NCI-H446 (cell line): ENCODE measurements around the gene SNAP29.
"Not testable (repeated sequence)": the region's sequence is repeated elsewhere in the genome, so short reads cannot be mapped to it uniquely, and the experiment has no call there.

ENCODE experiments used
- DNase-seq, 2 experiments: peaks; one replicate each; lab custom pipeline; 2025; lab: John Stamatoyannopoulos, UW

The SNAP29 gene

GRCh38 chr22:20901093-20902033 lies 42.6 kb downstream of the SNAP29 start:
- DNase-seq: not testable (repeated sequence)

GRCh38 chr22:20903093-20903492 lies 44.3 kb downstream of the SNAP29 start:
- DNase-seq: no peak

GRCh38 chr22:20904008-20904979 lies 45.5 kb downstream of the SNAP29 start:
- DNase-seq: no peak

GRCh38 chr22:20904980-20905355 lies 46.2 kb downstream of the SNAP29 start:
- no peak for DNase-seq

- DNase-seq: peak in 1 of 2 experiments; percentile 49
These were observed 46.9 kb downstream of the SNAP29 start for GRCh38 chr22:20905415-20906386.

GRCh38 chr22:20906387-20906767 lies 47.6 kb downstream of the SNAP29 start:
- DNase-seq: no peak

- DNase-seq: not testable (repeated sequence)
These were observed 49.9 kb downstream of the SNAP29 start for GRCh38 chr22:20908717-20909116.

GRCh38 chr22:20909543-20910303 lies 50.9 kb downstream of the SNAP29 start:
- DNase-seq: no peak

GRCh38 chr22:20912494-20912893 lies 53.7 kb downstream of the SNAP29 start:
- no peak for DNase-seq

- peak; percentile 98 to 100 for DNase-seq
These were observed 58.4 kb downstream of the SNAP29 start, which contains the start of gene CRKL for GRCh38 chr22:20916916-20917810. CRKL (plus strand) TSS chr22:20917407; CDS start chr22:20917935, 528 bp downstream.

- no peak for DNase-seq
These were observed 59.9 kb downstream of the SNAP29 start for GRCh38 chr22:20918663-20919218.

GRCh38 chr22:20919718-20920117 lies 60.9 kb downstream of the SNAP29 start:
- DNase-seq: no peak

GRCh38 chr22:20920881-20921203 lies 62.0 kb downstream of the SNAP29 start:
- no peak for DNase-seq

- DNase-seq: no peak
These were observed 63.4 kb downstream of the SNAP29 start for GRCh38 chr22:20922141-20922751.

GRCh38 chr22:20926243-20926642 lies 67.4 kb downstream of the SNAP29 start:
- no peak for DNase-seq

- no peak for DNase-seq
These were observed 69.2 kb downstream of the SNAP29 start for GRCh38 chr22:20927940-20928572.

- no peak for DNase-seq
These were observed 69.8 kb downstream of the SNAP29 start for GRCh38 chr22:20928573-20928967.

- no peak for DNase-seq
These were observed 71.2 kb downstream of the SNAP29 start for GRCh38 chr22:20930004-20930403.
